ENCODE data around the gene PTPRH.
"Not testable (repeated sequence)": the region's sequence is repeated elsewhere in the genome, so short reads cannot be mapped to it uniquely, and the experiment has no call there.

Gene PTPRH

DNA sequence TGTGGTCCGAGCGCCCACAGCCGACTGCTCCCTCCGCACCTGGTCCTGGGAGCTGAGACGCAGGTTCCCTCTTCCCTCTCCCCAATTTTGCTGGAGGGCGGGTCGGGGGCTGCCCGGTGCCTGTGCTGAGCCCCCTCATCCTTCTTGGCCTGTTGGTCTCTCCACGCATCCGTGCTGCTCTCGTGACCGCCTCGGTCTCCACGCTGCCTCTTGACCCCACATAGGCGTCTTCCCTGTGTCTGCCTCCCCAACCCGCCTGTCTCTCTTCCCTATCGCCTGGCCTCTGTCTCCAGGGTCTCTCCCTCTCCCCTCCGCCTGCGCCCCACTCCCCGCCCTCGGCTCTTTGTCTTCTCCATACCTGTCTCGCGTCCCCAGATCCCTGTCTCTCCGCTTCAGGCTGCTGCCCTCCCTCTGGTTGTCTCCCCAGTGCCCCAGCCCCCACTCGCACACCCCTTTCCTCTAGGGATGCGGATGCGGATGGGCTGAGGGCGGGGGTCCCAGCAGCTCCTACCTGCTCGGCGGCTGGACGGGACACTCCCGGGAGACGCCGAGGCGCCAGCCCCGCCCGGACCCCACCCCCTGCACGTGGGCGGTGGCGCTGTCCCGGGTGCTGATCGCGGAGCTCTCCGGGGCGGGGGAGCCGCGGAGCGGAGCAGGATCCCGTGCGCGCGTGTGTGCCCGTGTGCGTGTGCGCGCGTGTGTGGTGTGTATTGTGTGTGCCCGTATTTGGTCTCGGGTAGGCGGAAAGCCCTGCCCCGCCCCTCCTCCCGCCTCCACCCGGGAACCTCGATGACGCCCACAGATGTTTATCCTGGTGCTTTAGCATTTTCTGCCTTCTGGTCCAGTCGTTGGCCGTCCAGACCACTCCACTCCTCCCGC is 29.5 kb downstream of the PTPRH start, which contains the start of gene SYT5:
Gene SYT5, minus strand, starts transcription at position 684 of the 879 bp plus-strand sequence. CDS start 1,248 bp downstream, outside the sequence.
- DNase-seq = peak; percentile 27 to 44

DNA sequence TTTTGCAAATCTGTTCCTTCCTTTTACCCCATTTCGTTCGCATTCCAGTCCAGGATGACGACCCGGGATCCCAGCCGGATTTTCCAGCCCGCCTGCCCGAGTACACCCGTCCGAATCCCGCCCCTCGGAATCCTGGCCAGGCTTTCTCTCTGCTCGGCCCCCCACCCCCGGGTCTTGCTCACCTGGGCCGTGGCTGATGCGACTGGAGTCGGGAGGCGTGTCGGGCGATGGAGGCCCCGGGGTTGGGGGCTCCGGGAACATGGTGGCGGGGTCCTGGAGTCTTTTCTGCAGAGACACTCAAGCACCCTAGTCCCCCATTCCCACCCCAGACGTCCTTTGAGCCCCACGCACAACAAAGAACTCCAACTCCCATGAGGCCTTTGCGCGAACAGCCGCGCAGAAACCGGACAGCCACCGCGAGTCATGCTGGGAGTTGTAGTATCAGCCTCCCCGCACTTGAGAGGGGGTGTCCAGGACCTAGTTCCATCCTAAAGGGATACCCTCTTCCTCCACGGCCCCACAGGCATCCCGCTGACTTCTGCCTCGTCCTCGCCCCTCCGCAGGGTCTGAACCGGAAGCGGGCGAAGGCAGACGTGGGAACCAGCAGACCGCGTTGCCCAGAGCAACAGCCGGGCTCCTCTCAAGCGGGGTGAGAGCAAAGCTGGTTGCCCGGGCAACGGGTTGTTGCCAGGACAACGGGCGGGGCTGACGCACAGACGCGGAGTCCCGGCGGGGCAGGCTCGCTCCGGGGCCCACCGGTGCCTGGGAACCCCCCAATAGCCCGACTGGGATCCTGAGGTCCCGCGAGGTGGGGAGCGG is 30.3 kb downstream of the PTPRH start:
- DNase-seq = peak; percentile 28 to 42

DNA sequence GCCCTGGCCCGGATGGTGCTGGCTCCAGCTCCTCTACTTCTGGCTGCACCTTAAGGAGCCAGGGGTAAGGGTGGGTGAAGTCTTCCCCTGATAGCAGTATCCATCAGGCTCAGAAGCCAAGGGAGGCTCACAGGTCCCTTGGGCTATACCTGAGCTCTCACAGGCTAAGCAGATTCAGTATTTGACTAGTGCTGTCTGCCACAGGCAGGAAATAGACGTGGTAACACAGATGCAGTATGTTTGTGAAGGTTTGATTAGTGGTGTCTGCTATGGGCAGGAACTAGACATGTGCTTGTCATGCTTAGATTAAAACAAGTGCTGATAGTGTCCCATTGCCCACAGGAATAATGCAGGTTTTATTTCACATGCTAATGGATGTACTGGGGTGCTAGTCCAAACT is 33.2 kb downstream of the PTPRH start:
- DNase-seq = no peak

DNA sequence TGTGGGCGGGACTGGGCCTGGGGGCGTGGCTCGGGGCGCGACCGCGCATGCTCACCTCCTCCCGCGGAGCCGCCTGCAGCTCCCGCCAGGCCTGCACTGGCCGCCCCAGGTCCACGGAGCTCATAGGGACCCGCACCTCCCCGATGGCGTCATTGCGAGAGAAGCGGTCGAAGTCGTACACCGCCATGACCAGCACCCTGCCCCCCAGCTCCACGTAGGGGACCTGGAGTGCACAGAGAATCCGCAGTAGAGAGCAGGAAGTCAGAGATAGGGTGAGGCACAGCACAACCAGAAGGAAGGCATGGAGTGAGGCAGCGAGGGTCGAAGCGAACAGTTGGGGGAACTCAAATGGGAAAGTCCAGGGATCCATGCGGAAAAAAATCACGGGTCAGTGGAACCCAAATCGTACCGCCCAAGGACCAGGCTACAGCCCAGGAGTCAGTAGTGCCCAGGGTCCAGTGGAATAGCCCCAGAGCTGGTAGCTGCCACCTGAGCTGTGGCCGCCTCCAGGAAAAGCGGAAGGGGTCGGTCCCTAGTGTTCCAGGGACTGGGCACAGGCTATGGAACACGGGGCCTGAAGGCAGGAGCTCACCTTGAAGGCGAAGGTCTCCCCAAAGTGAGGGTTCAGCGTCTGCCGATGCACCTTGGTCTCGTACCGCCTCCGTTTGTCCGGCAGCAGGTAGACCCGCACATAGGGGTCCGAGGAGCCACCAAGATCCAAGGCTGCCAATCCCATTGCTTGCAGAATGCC is 34.0 kb downstream of the PTPRH start:
- no peak for DNase-seq

DNA sequence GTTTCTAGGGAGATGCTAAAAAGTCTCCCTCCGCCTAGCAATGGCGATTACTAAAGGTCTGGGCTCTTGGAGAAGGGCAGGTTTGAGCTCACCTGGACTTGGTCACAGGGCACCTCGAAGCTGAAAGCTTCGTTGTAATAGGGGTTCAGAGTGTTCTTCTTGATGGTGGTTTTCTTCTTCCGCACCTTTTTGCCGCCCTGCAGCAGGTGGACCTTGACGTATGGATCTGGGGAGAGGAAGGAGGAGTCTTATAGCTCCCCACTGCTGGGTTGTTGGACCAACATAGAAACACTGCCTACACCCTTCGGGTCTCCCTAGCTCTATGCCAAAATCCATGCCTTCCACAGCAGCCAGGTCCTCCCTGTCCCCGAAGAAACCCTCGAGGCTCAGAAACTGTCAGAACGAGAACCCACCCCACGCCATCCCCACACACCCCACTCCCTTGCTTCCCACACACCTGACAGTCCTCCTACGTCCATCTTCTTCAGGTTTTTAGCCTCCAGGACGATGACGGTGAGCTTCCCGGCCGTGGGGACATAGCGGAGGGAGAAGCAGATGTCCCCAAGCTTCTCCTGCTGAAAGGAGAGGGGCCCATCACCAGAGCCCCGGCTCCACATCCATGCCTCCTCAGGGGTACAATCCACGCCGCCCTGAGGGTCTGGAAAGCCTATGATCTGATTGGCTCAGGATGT is 34.7 kb downstream of the PTPRH start:
- DNase-seq = no peak

DNA sequence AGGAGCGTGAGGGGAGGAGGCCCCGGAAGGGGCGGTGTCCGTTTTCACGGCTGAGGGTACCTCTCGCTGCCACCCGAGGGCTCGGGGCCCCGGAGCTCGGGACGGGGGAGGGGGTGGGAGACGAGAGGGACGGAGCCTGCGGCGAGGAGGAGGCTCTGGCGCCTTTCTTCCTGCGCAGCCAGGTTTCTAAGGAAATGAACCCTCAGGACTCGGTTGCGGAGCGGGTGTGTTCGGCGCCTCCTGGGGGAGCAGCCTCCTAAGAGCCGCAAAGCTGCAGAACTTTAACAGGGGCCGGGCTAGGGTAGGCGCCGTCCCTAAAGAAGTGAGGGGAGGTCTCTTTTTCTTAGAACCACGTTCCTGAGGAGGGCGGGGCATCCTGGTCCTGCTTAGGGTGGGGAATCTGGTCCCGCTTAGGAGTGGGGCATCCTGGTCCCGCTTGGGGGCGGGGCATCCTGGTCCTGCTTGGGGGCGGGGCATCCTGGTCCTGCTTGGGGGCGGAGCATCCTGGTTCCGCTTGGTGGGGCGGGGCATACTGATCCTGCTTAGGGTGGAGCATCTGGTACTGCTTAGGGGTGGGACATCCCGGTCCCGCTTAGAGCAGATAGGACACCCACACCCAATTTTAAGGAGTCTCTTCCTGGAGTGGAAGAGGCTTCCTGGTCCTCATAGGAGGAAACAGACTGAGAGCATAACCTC is 35.4 kb downstream of the PTPRH start:
- DNase-seq = peak; percentile 9 to 11

DNA sequence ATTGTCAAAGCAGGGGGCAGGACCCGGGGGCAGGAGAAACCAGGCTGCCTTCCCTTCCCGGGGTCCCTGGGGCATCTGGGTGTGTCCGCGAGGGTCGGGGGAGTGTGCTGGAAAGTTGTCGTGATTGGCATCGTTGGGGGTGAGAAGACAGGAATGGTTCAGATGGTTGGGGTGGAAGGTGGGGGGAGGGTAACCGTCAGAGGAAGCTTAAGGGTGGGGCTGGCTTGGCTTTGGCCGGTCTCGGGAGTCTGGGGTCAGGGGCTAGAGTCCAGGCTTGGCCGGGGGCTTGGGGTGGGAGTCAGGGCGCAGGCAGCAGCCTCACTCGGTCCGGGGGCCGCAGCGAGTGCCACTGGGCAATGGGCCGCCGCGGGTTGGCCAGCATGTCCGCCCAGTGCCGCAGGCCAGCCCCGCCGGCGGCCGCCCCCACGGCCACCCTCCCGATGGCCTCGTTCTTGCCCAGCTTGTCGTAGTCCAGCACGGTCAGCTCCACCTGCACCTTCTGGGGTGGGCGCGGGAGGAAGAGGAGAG is 36.1 kb downstream of the PTPRH start:
- DNase-seq = no peak

DNA sequence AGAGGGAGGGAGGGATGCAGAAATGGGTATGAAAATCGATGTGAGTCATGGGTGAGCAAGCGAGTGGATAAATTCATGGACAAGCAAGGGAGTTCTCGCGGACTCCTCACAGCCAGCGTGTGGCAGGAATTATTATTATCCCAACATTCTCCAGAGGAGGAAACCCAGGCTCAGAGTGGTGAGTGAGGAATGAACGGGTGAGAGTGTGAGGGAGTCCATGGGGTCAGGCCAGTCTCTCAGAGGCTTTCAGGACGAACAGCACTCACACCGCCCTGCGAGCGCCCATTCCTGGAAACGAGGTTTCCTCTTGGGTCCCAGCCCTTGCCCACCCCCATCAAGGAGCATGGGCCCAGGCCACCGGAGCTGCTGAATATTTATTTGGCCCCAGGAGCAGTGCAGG is 36.6 kb downstream of the PTPRH start:
- no peak for DNase-seq

DNA sequence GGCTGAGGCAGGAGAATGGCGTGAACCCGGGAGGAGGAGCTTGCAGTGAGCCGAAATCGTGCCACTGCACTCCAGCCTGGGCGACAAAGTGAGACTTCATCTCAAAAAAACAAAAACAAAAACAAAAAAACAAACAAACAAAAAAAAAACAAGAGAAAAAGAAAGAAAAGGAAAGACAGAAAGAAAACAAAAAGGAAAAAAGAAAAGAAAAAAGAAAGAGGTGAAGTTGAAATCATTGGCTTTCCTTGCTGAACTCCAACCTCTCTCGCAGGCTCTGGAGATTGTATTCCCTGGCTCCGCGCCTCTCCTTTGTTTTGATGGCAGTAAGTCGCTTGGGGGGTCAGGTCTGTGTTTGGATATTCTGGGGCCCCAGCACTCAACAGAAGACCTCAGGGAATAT is 37.0 kb downstream of the PTPRH start:
- not testable (repeated sequence) for DNase-seq

DNA sequence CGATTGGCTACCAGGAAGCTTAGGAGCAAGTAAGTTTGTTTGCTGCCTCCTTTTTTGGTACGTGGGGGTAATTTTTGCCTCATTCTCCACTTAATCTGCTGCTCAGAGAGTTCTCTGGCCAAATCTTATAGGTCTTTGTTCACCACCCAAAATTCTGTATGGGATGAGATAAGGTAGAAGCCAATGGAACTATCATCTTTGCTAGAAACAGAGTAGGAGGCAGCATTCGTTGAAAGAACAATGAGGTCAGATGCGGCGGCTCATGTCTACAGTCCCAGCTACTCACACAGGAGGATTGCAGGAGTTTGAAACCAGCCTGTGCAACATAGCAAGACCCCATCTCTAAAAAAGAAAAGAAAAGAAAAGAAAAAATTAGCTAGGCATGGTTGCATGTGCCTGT is 37.9 kb downstream of the PTPRH start:
- no peak for DNase-seq

DNA sequence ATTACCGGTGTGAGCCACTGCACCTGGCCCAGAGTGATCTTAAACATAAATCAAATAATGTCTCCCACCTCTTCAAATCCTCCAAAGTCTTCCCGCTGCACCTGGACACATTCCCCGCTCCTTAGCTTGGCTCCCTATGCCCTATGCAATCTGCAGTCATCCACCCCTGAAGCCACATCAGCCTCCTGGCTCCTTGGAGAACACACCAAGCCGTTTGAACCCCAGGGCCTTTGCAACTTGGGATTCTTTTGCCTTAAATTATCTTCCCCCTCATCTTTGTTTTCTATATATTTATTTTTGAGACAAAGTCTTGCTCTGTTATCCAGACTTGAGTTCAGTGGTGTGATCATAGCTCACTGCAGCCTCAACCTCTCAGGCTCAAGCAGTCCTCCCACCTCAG is 40.2 kb downstream of the PTPRH start:
- DNase-seq = no peak

DNA sequence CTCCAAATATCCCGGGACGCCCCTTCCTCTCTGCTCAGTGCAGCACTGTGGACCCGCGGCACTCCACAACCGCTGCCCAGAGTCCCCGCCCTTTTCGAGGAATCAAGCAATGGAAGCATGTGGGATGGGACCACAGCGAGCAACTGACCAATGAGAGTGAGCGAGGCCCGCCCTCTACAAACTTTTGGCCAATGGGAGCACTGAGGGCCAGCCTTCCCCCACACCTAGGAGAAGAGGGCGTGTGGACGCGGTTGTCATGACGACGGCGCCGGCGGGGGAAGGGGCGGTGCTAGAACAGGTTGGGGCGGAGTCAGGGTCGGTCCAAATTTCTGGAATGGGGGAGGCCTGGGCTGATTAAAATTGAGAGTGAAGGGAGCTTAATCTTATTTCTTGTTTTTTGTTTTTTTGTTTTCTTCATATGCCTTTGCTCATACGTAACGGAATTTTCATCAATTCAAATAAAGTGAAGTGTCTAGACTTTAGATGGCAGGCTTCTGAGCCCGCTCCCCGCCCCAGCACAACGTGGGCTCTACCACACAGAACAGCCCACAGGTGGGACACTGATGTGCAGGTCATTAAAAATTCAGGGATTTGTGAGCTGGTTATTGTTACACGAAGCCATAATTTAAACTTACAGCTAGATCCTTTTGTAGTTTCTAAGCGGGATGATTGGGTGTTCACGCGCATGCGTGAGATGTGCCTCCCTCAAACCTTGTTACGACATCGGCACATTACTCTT is 42.6 kb downstream of the PTPRH start, which contains the start of gene DNAAF3:
Gene DNAAF3, minus strand, starts transcription at position 84 of the 739 bp plus-strand sequence. CDS start 200 bp downstream, outside the sequence.
- peak; percentile 91 to 93 for DNase-seq

DNA sequence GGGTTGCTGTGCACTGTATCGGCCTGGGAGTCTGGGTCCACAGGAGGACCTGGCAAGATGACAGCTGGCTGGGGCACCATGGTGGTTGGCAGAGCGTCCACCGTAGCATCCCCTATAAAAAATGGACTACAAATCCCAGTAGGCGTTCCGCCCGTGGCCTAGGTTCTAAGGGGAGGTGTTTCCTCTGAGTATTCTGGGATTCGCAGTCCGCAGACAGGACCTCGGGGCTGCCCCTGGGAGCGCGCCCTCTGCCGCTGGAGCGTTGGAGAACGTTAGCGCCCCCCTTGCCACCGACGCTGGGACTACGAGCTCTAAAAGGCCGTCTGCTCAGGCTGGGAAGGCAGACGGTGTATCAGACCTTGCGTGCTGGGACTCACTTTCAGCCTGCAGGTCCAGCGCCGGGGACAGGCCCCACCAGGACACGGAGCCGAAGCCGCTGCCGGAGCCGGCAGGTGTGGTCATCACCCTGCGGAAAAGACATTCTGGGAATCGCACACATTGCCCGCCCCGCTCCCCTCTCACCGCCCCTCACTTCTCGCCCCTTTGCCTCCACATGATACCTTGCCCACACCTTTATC is 43.3 kb downstream of the PTPRH start:
- DNase-seq = peak; percentile 47 to 68

DNA sequence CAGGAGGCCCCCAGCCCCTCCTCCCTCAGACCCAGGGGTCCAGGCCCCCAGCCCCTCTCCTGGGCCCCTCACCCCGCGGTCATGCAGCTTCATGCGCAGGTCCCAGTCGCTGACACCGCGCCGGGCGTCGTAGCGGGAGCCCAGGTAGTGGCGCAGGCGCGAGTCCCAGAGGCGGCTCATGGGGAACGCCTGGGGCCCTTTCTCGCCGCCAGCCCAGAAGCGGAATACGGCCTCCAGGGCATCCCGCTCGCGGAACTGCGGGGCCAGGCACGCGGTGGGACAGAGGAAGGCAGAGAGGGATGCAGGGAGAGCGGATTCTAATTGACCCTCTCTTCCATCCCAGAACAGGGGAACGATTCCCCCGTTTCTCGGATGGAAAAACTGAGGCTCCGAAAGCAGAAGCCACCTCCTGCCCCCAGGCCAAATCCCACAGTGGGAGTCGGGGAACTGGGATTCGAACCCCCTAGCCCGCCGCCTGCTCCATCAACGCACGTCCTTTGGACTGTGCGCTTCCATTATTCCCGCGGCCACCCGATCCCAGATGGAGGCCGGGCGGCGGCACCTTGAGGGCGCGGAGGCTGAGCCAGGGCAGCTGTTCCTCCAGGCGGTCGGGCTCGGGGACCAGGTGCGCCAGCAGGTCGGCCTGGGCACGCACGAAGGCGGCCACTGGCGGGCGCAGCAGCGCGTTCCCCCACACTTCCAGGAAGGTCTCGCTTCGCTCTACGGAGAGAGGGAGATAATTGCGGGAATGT is 47.6 kb downstream of the PTPRH start:
- no peak for DNase-seq

DNA sequence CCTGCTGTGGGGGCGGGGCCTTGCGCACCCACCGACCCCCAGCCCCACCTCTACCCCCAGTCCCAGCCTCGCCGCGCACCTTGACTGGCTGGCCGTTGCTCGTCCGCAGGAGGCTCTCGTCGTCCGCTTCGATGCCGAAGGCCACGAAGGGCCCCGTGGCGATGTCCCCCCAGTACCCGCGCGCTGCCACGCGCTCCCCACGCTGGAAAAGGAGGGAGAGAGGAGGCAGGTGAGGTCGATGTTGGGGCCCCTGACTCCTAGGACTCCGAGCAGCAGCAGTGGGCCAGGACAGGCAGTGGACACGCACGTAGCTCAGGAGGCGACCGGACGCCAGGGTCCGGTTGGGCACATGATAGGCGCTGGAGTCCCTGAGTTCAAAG is 48.3 kb downstream of the PTPRH start:
- DNase-seq = no peak

DNA sequence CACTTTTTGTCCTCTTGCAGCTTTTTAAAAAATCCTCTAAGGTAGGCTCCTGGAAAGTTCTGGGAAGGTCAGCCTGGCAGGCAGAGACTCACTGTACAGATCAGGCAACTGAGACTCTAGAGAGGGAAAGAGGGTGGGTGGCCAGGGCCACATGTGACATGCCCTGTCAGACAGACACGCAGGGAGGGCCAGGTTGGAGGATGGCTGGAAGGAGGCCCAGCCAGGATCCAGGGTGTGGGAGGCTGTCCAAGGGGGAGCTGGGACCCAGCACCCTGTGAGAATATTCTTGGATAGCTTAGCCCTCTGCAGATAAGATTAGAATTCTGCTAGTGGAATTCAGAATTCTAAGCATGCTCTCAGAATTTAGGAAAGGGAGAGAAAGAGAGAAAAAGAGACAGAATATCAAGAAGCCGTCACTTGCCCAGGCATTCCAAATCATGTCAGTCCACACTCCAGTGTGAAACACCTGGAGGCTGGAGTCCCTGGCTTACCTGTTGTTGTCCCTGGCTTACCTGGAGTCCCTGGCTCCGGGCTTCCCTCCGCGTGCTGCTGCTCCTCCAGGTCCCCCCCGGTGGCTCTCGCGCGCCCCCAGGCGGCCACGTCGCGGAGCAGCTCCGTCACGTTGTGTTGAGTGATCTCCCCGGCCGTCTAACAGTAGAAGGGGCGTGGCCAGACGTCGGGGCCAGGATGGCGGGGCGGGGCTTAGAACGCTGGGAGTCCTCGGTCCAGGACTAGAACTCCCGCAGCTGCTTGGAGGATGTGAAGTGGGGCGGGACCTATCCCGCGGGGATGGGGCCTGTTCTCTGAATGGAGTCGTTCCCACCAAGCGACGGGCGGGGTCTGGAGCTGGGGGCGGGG is 48.9 kb downstream of the PTPRH start:
- peak; percentile 88 to 90 for DNase-seq

DNA sequence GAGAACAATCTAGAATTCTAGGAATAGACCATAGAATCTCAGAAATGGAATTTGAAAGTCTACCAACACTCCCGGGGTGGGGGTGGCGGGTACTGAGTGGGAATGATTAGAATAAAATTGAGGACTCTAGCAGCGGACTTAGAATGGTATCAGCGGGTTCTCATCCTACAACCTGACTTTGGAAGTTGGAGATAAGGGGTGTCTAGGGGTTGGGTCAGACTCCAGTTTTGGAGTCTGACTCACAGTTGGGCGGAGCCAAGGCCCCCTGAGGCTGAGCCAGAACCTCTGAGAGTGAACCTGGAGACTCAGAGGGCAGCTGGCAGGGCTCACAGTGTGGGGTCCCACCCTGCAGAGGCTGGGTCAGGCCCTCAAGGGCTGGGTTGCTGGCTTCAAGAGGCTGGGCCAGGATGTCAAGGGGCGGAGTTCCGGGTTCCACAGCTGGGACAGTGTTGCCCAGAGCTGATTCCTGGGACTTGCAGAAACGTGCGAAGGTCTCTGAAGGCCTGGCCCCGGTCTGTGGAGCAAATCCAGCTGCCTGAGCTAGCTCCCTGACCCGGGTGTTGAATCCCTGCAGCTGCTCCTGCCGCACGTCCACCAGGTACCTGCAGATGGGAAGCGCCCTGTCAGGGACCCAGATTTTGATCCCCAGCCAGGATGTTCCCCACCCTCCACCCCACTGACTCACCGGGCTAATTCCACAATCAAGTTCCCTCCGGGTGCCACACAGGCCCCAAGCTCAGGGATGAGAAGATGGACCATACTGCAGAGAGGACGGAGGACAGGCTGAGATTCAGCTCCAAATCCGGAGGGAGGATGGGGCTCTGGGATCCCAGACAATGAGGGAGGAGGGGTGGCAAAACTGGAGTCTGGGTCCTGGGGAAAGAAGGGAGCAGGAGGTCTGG is 50.2 kb downstream of the PTPRH start:
- DNase-seq = no peak

Measured in inflammatory macrophage (primary cell).